HG03095 (cell line): ENCODE data around the gene ASTL.
A peak's percentile ranks its signal among the peaks of the same experiment; 100 is the strongest.

Experiments used
- ATAC-seq: cut with Tn5 transposase; IDR thresholded peaks from one replicate; pipeline ENCODE4 v1.9.1; 2021; ENCODE audit warnings: moderate library complexity; ENCODE audit not compliant: unreplicated experiment

Gene ASTL

GRCh38 chr2:96159084-96159830 is 21.0 kb upstream of the ASTL start:
- no peak for ATAC-seq

GRCh38 chr2:96158554-96158940 is 20.2 kb upstream of the ASTL start:
- ATAC-seq: no peak

- peak; percentile 57 for ATAC-seq
Observed at GRCh38 chr2:96157649-96158553, 19.6 kb upstream of the ASTL start.

GRCh38 chr2:96156926-96157648 is 18.8 kb upstream of the ASTL start:
- ATAC-seq: peak; percentile 40

- ATAC-seq: no peak
Observed at GRCh38 chr2:96156011-96156820, 17.9 kb upstream of the ASTL start.

GRCh38 chr2:96154506-96155380 is 16.4 kb upstream of the ASTL start:
- ATAC-seq: no peak

GRCh38 chr2:96153991-96154431 is 15.7 kb upstream of the ASTL start:
- ATAC-seq: no peak

GRCh38 chr2:96153291-96153713 is 15.0 kb upstream of the ASTL start:
- ATAC-seq: no peak

GRCh38 chr2:96152304-96153161 is 14.2 kb upstream of the ASTL start:
- ATAC-seq: no peak

GRCh38 chr2:96151595-96152303 is 13.4 kb upstream of the ASTL start:
- ATAC-seq: no peak

GRCh38 chr2:96150791-96151594 is 12.7 kb upstream of the ASTL start:
- no peak for ATAC-seq

GRCh38 chr2:96150007-96150640 is 11.8 kb upstream of the ASTL start:
- no peak for ATAC-seq

- peak; percentile 37 for ATAC-seq
Observed at GRCh38 chr2:96148410-96149217, 10.3 kb upstream of the ASTL start.

GRCh38 chr2:96147593-96148201 is 9.4 kb upstream of the ASTL start:
- ATAC-seq: no peak

- ATAC-seq: no peak
Observed at GRCh38 chr2:96146881-96147592, 8.7 kb upstream of the ASTL start.
